DMS 273 (cell line): Measurements from ENCODE around the gene MOB4.
"Not testable (repeated sequence)": the region's sequence is repeated elsewhere in the genome, so short reads cannot be mapped to it uniquely, and the experiment has no call there.

Source experiments
- DNase-seq: peaks from one replicate; lab custom pipeline; 2025; ENCODE audit not compliant: unreplicated experiment; lab: John Stamatoyannopoulos, UW

The MOB4 gene

GRCh38 chr2:197515739-197516392 is at the start of gene MOB4:
MOB4 (plus strand) TSS chr2:197516066; CDS start chr2:197516087, 21 bp downstream.
- DNase-seq: peak; percentile 99

- no peak for DNase-seq
Observed at GRCh38 chr2:197472166-197472565, 43.7 kb upstream of the MOB4 start.

GRCh38 chr2:197477797-197478196 is 38.1 kb upstream of the MOB4 start:
- DNase-seq: no peak

GRCh38 chr2:197480165-197481036 is 35.5 kb upstream of the MOB4 start:
- no peak for DNase-seq

- not testable (repeated sequence) for DNase-seq
Observed at GRCh38 chr2:197484248-197484647, 31.6 kb upstream of the MOB4 start.

- DNase-seq: peak; percentile 13
Observed at GRCh38 chr2:197486175-197486574, 29.7 kb upstream of the MOB4 start.

GRCh38 chr2:197487385-197487784 is 28.5 kb upstream of the MOB4 start:
- no peak for DNase-seq

- no peak for DNase-seq
Observed at GRCh38 chr2:197495433-197496134, 20.3 kb upstream of the MOB4 start.

- DNase-seq: no peak
Observed at GRCh38 chr2:197496695-197497094, 19.2 kb upstream of the MOB4 start.

GRCh38 chr2:197497326-197497725 is 18.5 kb upstream of the MOB4 start:
- no peak for DNase-seq

GRCh38 chr2:197498235-197498936 is 17.5 kb upstream of the MOB4 start:
- peak; percentile 19 for DNase-seq

GRCh38 chr2:197498937-197499593 is 16.8 kb upstream of the MOB4 start:
- peak; percentile 66 for DNase-seq

GRCh38 chr2:197499594-197500502 is 16.0 kb upstream of the MOB4 start, which contains the start of the genes HSPD1 and HSPE1:
HSPD1 (minus strand) TSS chr2:197499840; CDS start chr2:197498848, 992 bp downstream.
HSPE1 (plus strand) TSS chr2:197500379; CDS start chr2:197500437, 58 bp downstream.
- peak; percentile 100 for DNase-seq

- no peak for DNase-seq
Observed at GRCh38 chr2:197500503-197501131, 15.2 kb upstream of the MOB4 start.

- no peak for DNase-seq
Observed at GRCh38 chr2:197502201-197502600, 13.7 kb upstream of the MOB4 start.

GRCh38 chr2:197502685-197503084 is 13.2 kb upstream of the MOB4 start:
- no peak for DNase-seq

- no peak for DNase-seq
Observed at GRCh38 chr2:197504000-197504399, 11.9 kb upstream of the MOB4 start.

GRCh38 chr2:197504512-197504911 is 11.4 kb upstream of the MOB4 start:
- DNase-seq: no peak

- no peak for DNase-seq
Observed at GRCh38 chr2:197506658-197507057, 9.2 kb upstream of the MOB4 start.
